ENCODE data around the gene MTHFS. TPM values are rescaled to one million over a fixed set of nuclear protein-coding genes. Genes with fewer than 3 reads are reported as not detected.

MTHFS gene
- polyA plus RNA-seq, 1 donor from 2014 or later = 9.0 TPM

GRCh38 chr15:79887054-79887930, 9.5 kb downstream of the MTHFS start:
- TF ChIP-seq RAD21 (conservative IDR thresholded peaks at IDR 0.05) = no peak
- no peak for TF ChIP-seq REST (IDR thresholded peaks at IDR 0.05; ENCODE audit: borderline replicate concordance)
- no peak for TF ChIP-seq EZH2 (IDR thresholded peaks at IDR 0.05; ENCODE audit: borderline replicate concordance, insufficient read depth, low read length, poor library complexity, severe bottlenecking)
- no peak for TF ChIP-seq MXI1 (conservative IDR thresholded peaks at IDR 0.05; ENCODE audit: poor library complexity, severe bottlenecking)
- TF ChIP-seq SMC3 (conservative IDR thresholded peaks at IDR 0.05; ENCODE audit: poor library complexity) = no peak
- TF ChIP-seq CTCF (IDR thresholded peaks at IDR 0.05; ENCODE audit: poor library complexity, severe bottlenecking) = no peak
- H3K9ac ChIP-seq (ENCODE audit: low read length) = no peak overlapping the region
- no peaks in the 10 kb centered on the region for H3K9me3 ChIP-seq (ENCODE audit: low read length)
- no peak overlapping the region for H3K4me3 ChIP-seq (ENCODE audit: low read length)
- H3F3A ChIP-seq (ENCODE audit: insufficient read depth, low read length, poor library complexity, severe bottlenecking) = no peaks in the 10 kb centered on the region
- no peaks in the 10 kb centered on the region for H3K27me3 ChIP-seq (ENCODE audit: insufficient read depth, low read depth, low read length)
- no peaks in the 10 kb centered on the region for H4K20me1 ChIP-seq (ENCODE audit: insufficient read depth)
- H3K36me3 ChIP-seq (ENCODE audit: insufficient read depth, low read length) = no peaks in the 10 kb centered on the region
- H3K9me2 ChIP-seq (ENCODE audit: insufficient read depth, low read length) = no peaks in the 10 kb centered on the region
- H3K4me2 ChIP-seq (ENCODE audit: low read length) = no peak overlapping the region
- no peak overlapping the region for H3K27ac ChIP-seq (ENCODE audit: low read length)
- no peaks in the 10 kb centered on the region for H3K79me2 ChIP-seq (replicated peaks; ENCODE audit: insufficient read depth, low read length)
- no peak overlapping the region for H2AFZ ChIP-seq (ENCODE audit: low read depth, low read length)

GRCh38 chr15:79886124-79886523, 10.7 kb downstream of the MTHFS start:
- Histone ChIP-seq H3K27ac (ENCODE audit: low read length) (no peak overlapping the region), H3K27me3 (ENCODE audit: insufficient read depth, low read depth, low read length) (no peaks in the 10 kb centered on the region), H3F3A (ENCODE audit: insufficient read depth, low read length, poor library complexity, severe bottlenecking) (no peaks in the 10 kb centered on the region), H3K4me3 (ENCODE audit: low read length) (no peak overlapping the region), H3K4me2 (ENCODE audit: low read length) (no peak overlapping the region), H3K9me3 (ENCODE audit: low read length) (no peaks in the 10 kb centered on the region), H2AFZ (ENCODE audit: low read depth, low read length) (no peak overlapping the region), H3K79me2 (replicated peaks; ENCODE audit: insufficient read depth, low read length) (no peaks in the 10 kb centered on the region), H3K9me2 (ENCODE audit: insufficient read depth, low read length) (no peaks in the 10 kb centered on the region), H3K36me3 (ENCODE audit: insufficient read depth, low read length) (no peaks in the 10 kb centered on the region), H3K9ac (ENCODE audit: low read length) (no peak overlapping the region), H4K20me1 (ENCODE audit: insufficient read depth) (no peaks in the 10 kb centered on the region)
- TF ChIP-seq EZH2 (IDR thresholded peaks at IDR 0.05; ENCODE audit: borderline replicate concordance, insufficient read depth, low read length, poor library complexity, severe bottlenecking) (no peak), CTCF (IDR thresholded peaks at IDR 0.05; ENCODE audit: poor library complexity, severe bottlenecking) (no peak), EP300 (conservative IDR thresholded peaks at IDR 0.05; ENCODE audit: poor library complexity, severe bottlenecking) (no peak), RAD21 (conservative IDR thresholded peaks at IDR 0.05) (no peak), POLR2AphosphoS5 (IDR thresholded peaks at IDR 0.05) (no peak), TAF1 (IDR thresholded peaks at IDR 0.05; ENCODE audit: low read depth) (no peak), REST (IDR thresholded peaks at IDR 0.05; ENCODE audit: borderline replicate concordance) (no peak), SMC3 (conservative IDR thresholded peaks at IDR 0.05; ENCODE audit: poor library complexity) (no peak), MXI1 (conservative IDR thresholded peaks at IDR 0.05; ENCODE audit: poor library complexity, severe bottlenecking) (no peak)
